Trophoblast cell (in vitro differentiated cells and primary cell): Measurements from ENCODE around the gene KIR3DL1.
"Not testable (repeated sequence)": the region's sequence is repeated elsewhere in the genome, so short reads cannot be mapped to it uniquely, and the experiment has no call there.

Experiments used
- DNase-seq, 2 donors: peaks; one replicate each; pipeline ENCODE4 v3.0.0-alpha.2; 2016
- H2AFZ ChIP-seq: 2 replicates; pipeline ENCODE4 v1.6.1; 2013; ENCODE audit warnings: low read length, moderate library complexity, mild to moderate bottlenecking; ENCODE audit not compliant: insufficient read depth, poor library complexity
- H2AK5ac ChIP-seq: 2 replicates; pipeline ENCODE4 v1.6.1; 2013; ENCODE audit warnings: mild to moderate bottlenecking, low read length
- H2BK120ac ChIP-seq: 2 replicates; pipeline ENCODE4 v1.6.1; 2013; ENCODE audit warnings: low read length, mild to moderate bottlenecking, moderate library complexity; ENCODE audit not compliant: insufficient read depth, poor library complexity
- H2BK12ac ChIP-seq: 2 replicates; pipeline ENCODE4 v1.6.1; 2013; ENCODE audit warnings: mild to moderate bottlenecking, low read length, moderate library complexity
- H2BK5ac ChIP-seq: 2 replicates; pipeline ENCODE4 v1.6.1; 2013; ENCODE audit warnings: low read length, low read depth, moderate library complexity, mild to moderate bottlenecking; ENCODE audit not compliant: poor library complexity
- H3K14ac ChIP-seq: 2 replicates; pipeline ENCODE4 v1.6.1; 2013; ENCODE audit warnings: mild to moderate bottlenecking, low read length
- H3K18ac ChIP-seq: 2 replicates; pipeline ENCODE4 v1.6.1; 2013; ENCODE audit warnings: mild to moderate bottlenecking, low read length
- H3K23ac ChIP-seq: 2 replicates; pipeline ENCODE4 v1.6.1; 2013; ENCODE audit warnings: low read length
- H3K27ac ChIP-seq: 2 replicates; pipeline ENCODE4 v1.5.1; 2013; ENCODE audit warnings: low read depth, mild to moderate bottlenecking, inconsistent platforms, low read length, moderate library complexity
- H3K27me3 ChIP-seq: 2 replicates; pipeline ENCODE4 v1.6.1; 2013; ENCODE audit warnings: inconsistent platforms, mild to moderate bottlenecking, low read length, moderate library complexity; ENCODE audit not compliant: insufficient read depth
- H3K36me3 ChIP-seq, 2 experiments: 1 replicate in 1 of 2; 2 replicates in 1 of 2; pipeline ENCODE4 v1.6.1; 2013; ENCODE audit warnings: low read length in 2 of 2, mild to moderate bottlenecking in 2 of 2, moderate library complexity in 1 of 2; ENCODE audit not compliant: insufficient read depth in 2 of 2, control insufficient read depth in 1 of 2
- H3K4ac ChIP-seq: 2 replicates; pipeline ENCODE4 v1.6.1; 2013; ENCODE audit warnings: low read depth, mild to moderate bottlenecking, low read length, moderate library complexity
- H3K4me1 ChIP-seq, 2 experiments: 1 replicate in 1 of 2; 2 replicates in 1 of 2; pipeline ENCODE4 v1.6.1; 2013; ENCODE audit warnings: low read length in 2 of 2, mild to moderate bottlenecking in 2 of 2, moderate library complexity in 1 of 2; ENCODE audit not compliant: insufficient read depth in 2 of 2, control insufficient read depth in 1 of 2
- H3K4me2 ChIP-seq: 2 replicates; pipeline ENCODE4 v1.6.1; 2013; ENCODE audit warnings: inconsistent platforms, mild to moderate bottlenecking, low read length, moderate library complexity
- H3K4me3 ChIP-seq: 2 replicates; pipeline ENCODE4 v1.5.1; 2013; ENCODE audit warnings: mild to moderate bottlenecking, low read depth, low read length, inconsistent platforms
- H3K79me1 ChIP-seq: one replicate; pipeline ENCODE4 v1.6.1; 2013; ENCODE audit warnings: low read length
- H3K79me2 ChIP-seq: 2 replicates; pipeline ENCODE4 v1.6.1; 2013; ENCODE audit warnings: low read length, mild to moderate bottlenecking; ENCODE audit not compliant: control insufficient read depth, insufficient read depth, poor library complexity
- H3K9ac ChIP-seq: 2 replicates; pipeline ENCODE4 v1.6.1; 2013; ENCODE audit warnings: mild to moderate bottlenecking, low read length
- H3K9me3 ChIP-seq: 2 replicates; pipeline ENCODE4 v1.6.1; 2013; ENCODE audit warnings: low read depth, mild to moderate bottlenecking, control low read depth, inconsistent platforms, low read length; ENCODE audit not compliant: insufficient read depth
- H4K12ac ChIP-seq: 2 replicates; pipeline ENCODE4 v1.6.1; 2013; ENCODE audit warnings: low read depth, mild to moderate bottlenecking, low read length, moderate library complexity
- H4K8ac ChIP-seq: 2 replicates; pipeline ENCODE4 v1.6.1; 2013; ENCODE audit warnings: low read depth, mild to moderate bottlenecking, low read length, moderate library complexity
- H4K91ac ChIP-seq: one replicate; pipeline ENCODE4 v1.6.1; 2013; ENCODE audit warnings: low read depth, mild to moderate bottlenecking, low read length, moderate library complexity
- WGBS: extraction: QIAGEN DNeasy Blood & Tissue Kit; methylation state at CpG from one replicate; pipeline ENCODE4 v1.1.7; 2013; ENCODE audit warnings: missing lambda C conversion rate; ENCODE audit not compliant: insufficient read length, insufficient coverage; ENCODE audit errors: extremely low coverage; 5-methylcytosine and 5-hydroxymethylcytosine counted together

Gene KIR3DL1

DNA sequence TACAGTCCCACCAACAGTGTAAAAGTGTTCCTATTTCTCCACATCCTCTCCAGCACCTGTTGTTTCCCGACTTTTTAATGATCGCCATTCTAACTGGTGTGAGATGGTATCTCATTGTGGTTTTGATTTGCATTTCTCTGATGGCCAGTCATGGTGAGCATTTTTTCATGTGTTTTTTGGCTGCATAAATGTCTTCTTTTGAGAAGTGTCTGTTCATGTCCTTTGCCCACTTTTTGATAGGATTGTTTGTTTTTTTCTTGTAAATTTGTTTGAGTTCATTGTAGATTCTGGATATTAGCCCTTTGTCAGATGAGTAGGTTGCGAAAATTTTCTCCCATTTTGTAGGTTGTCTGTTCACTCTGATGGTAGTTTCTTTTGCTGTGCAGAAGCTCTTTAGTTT, 47.2 kb downstream of the KIR3DL1 start:
- H4K91ac ChIP-seq, H3K79me2 ChIP-seq, H3K4me3 ChIP-seq, H3K4ac ChIP-seq, DNase-seq, H2BK5ac ChIP-seq, H3K4me1 ChIP-seq, H2BK120ac ChIP-seq, H3K36me3 ChIP-seq, H3K27ac ChIP-seq, H3K23ac ChIP-seq, H2AFZ ChIP-seq, H2AK5ac ChIP-seq, H4K12ac ChIP-seq, H3K18ac ChIP-seq, H2BK12ac ChIP-seq, H3K27me3 ChIP-seq, H3K14ac ChIP-seq, H3K79me1 ChIP-seq, H3K4me2 ChIP-seq, H3K9ac ChIP-seq, H4K8ac ChIP-seq: not testable (repeated sequence)
- H3K9me3 ChIP-seq: peaks cover 15% of the 10 kb centered on the region
- no CpG with 5 or more reads among the region's 3 CpGs for WGBS

DNA sequence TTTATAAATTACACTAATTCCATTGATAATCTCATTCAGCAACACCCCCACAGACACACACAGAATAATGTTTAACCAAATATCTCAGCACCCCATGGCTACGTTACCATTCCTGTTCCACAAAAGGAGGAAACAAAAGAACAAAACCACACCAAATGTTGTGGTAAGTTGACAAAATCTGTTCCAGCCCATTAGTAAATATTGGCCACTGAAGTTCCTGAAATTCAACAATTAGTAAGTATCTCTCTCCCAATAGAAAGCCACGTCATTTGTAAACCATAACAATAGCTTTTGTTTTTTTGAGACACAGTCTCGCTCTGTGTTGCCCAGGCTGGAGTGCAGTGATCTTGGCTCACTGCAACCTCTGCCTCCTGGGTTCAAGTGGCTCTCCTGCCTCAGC, 55.4 kb downstream of the KIR3DL1 start:
- Histone ChIP-seq H3K27ac (no peak overlapping the region), H3K9ac (no peak overlapping the region), H4K8ac (no peak overlapping the region), H2BK5ac (no peak overlapping the region), H3K9me3 (peaks cover 3% of the 10 kb centered on the region), H3K27me3 (no peaks in the 10 kb centered on the region), H3K79me1 (no peaks in the 10 kb centered on the region), H4K12ac (no peak overlapping the region), H3K79me2 (no peaks in the 10 kb centered on the region), H4K91ac (no peak overlapping the region), H3K4me1 (no peaks in the 10 kb centered on the region), H2BK12ac (no peak overlapping the region), H3K4ac (no peak overlapping the region), H3K4me3 (no peak overlapping the region), H3K23ac (no peak overlapping the region), H2AK5ac (no peak overlapping the region), H3K4me2 (no peak overlapping the region), H3K14ac (no peak overlapping the region), H3K18ac (no peak overlapping the region), H3K36me3 (no peaks in the 10 kb centered on the region), H2AFZ (no peak overlapping the region), H2BK120ac (no peak overlapping the region)
- WGBS: no CpG with 5 or more reads among the region's 3 CpGs
- DNase-seq: no peak

DNA sequence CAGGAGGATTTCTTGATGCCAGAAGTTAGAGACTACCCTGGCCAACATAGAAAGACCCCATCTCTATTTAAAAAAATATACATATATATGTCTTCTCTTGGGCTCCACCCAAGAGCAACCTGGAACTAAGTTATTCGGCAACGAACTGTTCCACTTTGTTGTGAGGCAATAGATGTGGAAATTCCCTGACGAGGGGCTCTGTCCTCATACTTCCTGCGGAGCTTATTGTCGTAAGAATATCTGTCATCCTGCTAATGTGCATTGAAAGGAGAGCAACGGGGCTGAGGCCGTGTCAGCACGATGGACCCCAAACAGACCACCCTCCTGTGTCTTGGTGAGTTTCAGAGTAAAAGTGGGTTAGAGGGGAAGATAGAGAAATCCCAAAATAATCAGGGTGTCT, 57.7 kb downstream of the KIR3DL1 start, which contains the start of gene FCAR:
FCAR (plus strand) TSS at position 246 of the 400 bp plus-strand sequence; CDS start at position 301, 55 bp downstream.
- Histone ChIP-seq H3K4me3 (no peak within 1 kb of the TSS), H3K27me3 (no peaks in the 10 kb centered on the region), H3K79me1 (no peaks in the 10 kb centered on the region), H2BK5ac (no peak within 1 kb of the TSS), H2AK5ac (no peak within 1 kb of the TSS), H3K4ac (no peak within 1 kb of the TSS), H3K79me2 (no peaks in the 10 kb centered on the region), H3K4me1 (no peaks in the 10 kb centered on the region), H3K14ac (no peak within 1 kb of the TSS), H3K9me3 (peaks cover 3% of the 10 kb centered on the region), H2BK120ac (no peak within 1 kb of the TSS), H4K12ac (no peak within 1 kb of the TSS), H2AFZ (no peak within 1 kb of the TSS), H3K27ac (no peak within 1 kb of the TSS), H2BK12ac (no peak within 1 kb of the TSS), H4K91ac (no peak within 1 kb of the TSS), H3K9ac (no peak within 1 kb of the TSS), H3K23ac (no peak within 1 kb of the TSS), H3K36me3 (no peaks in the 10 kb centered on the region), H3K4me2 (no peak within 1 kb of the TSS), H3K18ac (no peak within 1 kb of the TSS), H4K8ac (no peak within 1 kb of the TSS)
- DNase-seq: peak; percentile 7 to 30
- no CpG with 5 or more reads among the region's 8 CpGs for WGBS

DNA sequence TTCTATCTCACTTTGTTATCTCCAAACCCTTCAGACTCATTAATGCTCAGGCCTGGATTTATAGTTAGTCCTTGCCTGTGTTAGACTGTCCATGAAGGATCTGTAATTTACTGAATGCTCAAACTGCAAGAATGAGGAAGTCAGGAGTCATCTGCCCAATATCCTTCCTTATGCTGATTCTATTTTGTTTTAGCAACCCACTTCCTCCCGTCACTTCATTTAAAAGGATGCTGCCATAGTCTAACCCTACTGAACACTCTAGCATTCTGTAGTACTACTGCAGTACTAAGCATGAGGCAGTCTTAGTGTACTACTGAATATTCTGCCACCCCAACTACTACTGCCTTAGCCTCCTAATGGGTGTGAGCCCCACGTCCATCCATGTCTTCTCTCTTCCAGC, 59.2 kb downstream of the KIR3DL1 start:
- Histone ChIP-seq H3K4me1 (no peaks in the 10 kb centered on the region), H2AK5ac (no peak overlapping the region), H3K18ac (no peak overlapping the region), H3K23ac (no peak overlapping the region), H3K4ac (no peak overlapping the region), H3K27me3 (no peaks in the 10 kb centered on the region), H4K12ac (no peak overlapping the region), H4K91ac (no peak overlapping the region), H3K4me2 (no peak overlapping the region), H3K27ac (no peak overlapping the region), H2AFZ (no peak overlapping the region), H3K9ac (no peak overlapping the region), H3K9me3 (no peaks in the 10 kb centered on the region), H3K36me3 (no peaks in the 10 kb centered on the region), H2BK5ac (no peak overlapping the region), H3K14ac (no peak overlapping the region), H3K79me2 (no peaks in the 10 kb centered on the region), H4K8ac (no peak overlapping the region), H3K4me3 (no peak overlapping the region), H3K79me1 (no peaks in the 10 kb centered on the region), H2BK12ac (no peak overlapping the region), H2BK120ac (no peak overlapping the region)
- no peak for DNase-seq
- no CpG with 5 or more reads among the region's 2 CpGs for WGBS
